HG03439 (cell line): ENCODE data around the gene CREBL2.
"Not testable (repeated sequence)": the region's sequence is repeated elsewhere in the genome, so short reads cannot be mapped to it uniquely, and the experiment has no call there.

Experiments
- ATAC-seq: cut with Tn5 transposase; IDR thresholded peaks from one replicate; pipeline ENCODE4 v1.9.1; 2021; ENCODE audit warnings: mild to moderate bottlenecking, moderate library complexity; ENCODE audit not compliant: unreplicated experiment

The CREBL2 gene

DNA sequence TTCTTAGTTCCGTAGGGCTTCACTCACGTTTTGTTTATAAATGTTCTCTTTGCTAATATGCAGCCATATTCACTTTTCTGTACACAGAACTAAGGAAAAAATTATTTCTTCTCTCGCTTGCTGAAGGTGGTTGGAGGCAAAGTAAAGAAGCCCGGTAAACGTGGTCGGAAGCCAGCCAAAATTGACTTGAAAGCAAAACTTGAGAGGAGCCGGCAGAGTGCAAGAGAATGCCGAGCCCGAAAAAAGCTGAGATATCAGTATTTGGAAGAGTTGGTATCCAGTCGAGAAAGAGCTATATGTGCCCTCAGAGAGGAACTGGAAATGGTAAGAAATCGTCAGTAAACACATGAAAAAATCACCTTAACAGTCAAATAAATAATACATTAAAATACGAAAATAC is 24.0 kb downstream of the CREBL2 start:
- ATAC-seq = no peak

DNA sequence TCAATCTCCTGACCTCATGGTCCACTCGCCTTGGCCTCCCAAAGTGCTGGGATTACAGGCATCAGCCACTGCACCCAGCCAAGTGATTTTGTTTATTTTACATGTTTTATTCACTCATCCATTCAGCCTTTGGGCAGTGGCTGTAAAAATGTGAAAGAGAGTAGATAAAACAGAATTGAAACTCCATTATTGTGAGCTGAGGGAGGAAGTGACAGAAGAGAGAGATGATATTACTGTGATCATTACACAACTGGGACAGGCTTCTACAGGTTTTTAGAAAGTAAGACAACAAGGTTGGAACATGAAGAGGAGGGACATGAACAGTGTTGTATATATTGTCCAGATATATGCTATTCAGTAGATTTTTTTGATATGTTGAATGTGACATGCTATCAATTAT is 25.0 kb downstream of the CREBL2 start:
- ATAC-seq = peak; percentile 49

DNA sequence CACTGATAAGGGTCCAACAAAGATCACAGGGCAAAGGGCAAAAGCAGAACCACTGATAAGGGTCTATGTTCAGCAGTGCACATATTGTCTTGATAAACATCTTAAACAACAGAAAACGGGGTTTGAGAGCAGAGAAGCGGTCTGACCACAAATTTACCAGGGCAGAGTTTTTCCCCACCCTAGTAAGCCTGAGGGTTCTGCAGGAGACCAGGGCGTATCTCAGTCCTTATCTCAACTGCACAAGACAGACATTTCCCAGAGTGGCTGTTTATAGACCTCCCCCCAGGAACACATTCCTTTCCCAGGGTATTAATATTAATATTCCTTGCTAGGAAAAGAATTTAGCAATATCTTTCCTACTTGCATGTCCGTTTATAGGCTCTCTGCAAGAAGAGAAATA is 28.3 kb downstream of the CREBL2 start:
- ATAC-seq = not testable (repeated sequence)

DNA sequence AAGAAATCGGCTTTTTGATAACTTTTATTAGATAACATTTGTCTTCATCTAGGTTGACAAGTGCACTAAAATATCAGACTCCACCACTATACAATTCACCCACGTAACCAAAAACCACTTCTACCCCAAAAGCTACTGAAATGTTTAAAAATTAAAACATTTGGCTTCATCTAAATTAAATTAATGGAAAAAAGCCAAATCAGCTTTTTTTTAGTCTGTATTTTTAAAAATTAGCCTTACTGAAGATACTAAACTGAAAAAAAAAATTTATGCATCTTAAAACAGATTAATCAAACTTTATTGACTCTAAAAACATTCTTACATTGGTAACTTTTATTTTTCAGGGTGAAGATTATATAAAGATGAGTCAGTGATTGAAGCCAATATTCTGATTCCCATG is 30.0 kb downstream of the CREBL2 start:
- no peak for ATAC-seq

DNA sequence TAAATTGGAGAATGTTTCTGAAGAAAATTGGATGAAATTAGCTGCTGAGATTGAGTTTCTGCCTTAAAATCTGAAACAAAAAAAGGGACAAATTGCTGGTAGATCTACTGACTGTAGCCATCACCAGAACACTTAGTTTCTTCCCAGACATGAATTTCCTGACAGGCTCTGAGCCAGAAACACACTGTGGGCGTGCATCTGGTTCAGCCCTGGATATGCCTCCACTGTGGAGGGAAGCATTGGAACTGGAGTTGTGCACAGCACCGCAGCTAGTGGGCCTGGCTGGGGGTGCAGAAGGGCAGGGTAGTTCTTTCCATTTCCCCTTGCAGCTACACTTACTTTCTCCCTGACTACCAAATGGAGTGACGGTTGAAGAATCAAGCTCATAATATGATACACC is 31.2 kb downstream of the CREBL2 start:
- ATAC-seq = no peak

DNA sequence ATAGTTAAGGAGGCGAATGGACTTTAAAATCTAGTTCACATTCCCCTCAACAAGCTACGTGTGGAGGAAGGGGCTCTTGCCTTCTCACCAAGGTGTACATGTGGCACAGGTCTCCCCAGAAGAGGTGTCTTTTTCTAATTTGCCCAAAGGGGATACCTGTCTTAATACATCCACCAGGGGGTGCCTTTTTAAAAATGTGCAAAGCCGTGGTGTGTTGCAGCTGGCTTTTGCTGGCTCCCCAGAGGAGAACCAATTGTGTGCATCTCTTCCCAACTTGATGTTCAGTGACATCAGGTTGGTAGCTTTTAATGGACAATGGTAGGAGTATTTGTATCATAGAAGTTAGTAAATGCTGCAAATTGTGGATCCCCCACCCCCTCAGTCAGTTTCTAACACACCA is 33.8 kb downstream of the CREBL2 start:
- peak; percentile 63 for ATAC-seq

DNA sequence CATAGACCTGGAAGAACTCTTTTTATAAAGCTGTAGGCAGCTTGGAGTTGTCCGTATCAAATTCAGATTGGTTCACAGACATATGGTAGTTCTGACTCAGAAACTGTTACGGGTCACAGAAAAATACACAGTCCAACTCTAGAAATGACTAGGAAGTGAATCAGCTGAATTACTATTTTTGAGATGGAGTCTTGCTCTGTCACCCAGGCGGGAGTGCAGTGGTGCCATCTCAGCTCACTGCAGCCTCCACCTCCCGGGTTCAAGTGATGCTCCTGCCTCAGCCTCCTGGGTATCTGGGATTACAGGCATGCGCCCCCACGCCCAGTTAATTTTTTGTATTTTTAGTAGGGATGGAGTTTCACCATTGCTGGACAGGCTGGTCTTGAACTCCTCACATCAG is 34.3 kb downstream of the CREBL2 start:
- peak; percentile 75 for ATAC-seq

DNA sequence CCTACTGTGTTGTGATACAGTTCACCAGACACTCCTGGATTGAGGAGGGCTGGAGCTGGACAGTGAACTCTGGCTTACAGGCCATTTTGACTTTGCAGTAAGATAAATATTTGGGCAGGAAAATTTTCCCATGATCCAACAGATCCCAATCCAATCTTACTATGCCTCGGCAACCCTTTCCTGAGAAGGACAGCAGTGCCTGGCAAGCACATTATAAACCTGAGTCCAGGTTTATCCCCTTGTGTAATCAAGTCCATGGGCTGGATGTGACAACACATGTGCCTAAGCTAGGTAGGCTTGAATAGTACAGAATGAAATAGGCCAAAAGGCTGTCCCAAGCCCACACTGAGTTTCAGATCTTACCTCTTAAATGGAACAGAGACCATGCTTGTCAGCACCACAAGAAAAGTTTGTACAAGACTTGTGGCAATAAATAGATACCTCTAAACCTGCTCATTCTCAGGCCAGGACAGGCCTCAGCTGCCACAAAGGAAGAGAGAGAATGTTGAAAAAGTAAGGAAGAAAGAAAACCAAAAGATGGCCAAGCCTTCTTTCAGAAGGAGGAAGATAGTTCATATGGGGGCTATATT is 34.9 kb downstream of the CREBL2 start:
- no peak for ATAC-seq

DNA sequence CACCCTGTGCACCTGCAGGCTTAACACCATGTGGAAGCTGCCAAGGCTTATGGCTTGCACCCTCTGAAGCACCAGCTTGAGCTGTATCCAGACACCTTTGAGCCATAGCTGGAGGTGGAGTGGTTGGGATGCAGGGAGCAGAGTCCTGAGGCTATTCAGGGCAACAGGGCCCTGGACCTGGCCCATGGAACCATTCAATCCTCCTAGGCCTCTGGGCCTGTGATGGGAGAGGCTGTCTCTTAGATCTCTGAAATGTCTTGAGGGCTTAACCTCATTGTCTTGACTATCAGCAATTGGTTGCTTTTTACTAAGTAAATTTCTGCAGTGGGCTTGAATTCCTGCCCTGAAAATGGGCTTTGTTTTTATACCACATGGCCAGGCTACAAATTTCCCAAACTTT is 36.6 kb downstream of the CREBL2 start:
- ATAC-seq = no peak

DNA sequence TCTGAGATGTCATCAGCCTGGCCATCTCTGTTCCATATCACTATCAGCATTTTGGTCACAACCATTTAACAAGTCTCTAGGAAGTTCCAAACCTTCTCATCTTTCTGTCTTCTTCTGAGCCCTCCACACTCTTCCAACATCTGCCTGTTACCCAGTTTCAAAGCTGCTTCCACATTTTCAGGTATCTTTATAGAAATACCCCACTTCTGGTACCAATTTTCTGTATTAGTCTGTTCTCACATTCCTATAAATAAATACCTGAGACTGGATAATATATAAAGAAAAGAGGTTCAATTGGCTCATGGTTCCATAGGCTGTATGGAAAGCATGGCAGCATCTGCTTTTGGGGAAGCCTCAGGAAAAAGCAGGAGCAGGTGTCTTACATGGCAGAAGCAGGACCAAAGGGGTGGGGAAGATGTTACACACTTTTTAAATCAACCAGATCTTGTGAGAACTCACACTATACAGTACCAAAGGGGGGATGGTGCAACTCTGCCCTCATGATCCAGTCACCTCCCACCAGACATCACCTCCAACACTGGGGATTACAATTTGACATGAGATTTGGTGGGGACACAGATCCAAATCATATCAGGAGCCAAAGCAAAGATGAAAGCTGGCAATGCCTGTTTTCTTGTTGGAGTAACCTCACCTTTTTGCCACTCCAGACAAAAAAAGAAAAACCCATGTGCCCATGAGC is 37.4 kb downstream of the CREBL2 start:
- ATAC-seq = no peak

DNA sequence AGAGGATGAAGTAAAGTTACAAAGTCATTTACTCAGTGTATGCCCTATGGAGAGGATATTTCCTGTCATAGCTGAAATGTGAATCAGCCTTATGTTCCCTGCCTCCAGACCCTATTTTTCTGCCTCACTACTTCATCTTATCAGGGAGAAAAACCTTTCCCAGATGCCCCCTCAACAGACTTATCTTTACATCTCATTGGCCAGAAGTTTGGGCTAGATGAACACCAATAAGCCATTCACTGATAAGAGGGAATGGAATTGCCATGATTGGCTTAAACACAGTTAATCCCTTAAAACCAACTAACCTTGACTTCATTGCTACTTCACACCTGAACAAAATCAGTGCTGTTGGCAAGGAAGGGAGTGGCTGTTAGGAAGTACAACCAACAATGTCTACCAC is 40.1 kb downstream of the CREBL2 start:
- ATAC-seq = no peak

DNA sequence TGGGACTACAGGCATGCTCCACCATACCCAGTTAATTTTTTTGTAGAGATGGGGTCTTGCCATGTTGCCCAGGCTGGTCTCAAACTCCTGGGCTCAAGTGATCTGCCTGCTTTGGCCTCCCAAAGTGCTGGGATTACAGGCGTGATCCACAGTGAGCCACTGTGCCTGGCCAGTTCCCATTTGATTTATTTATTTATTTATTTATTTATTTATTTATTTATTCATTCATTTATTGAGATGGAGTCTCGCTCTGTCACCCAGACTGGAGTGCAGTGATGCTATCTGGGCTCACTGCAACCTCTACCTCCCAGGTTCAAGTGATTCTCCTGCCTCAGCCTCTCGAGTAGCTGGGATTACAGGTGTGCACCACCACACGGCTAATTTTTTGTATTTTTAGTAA is 41.0 kb downstream of the CREBL2 start:
- ATAC-seq = not testable (repeated sequence)

DNA sequence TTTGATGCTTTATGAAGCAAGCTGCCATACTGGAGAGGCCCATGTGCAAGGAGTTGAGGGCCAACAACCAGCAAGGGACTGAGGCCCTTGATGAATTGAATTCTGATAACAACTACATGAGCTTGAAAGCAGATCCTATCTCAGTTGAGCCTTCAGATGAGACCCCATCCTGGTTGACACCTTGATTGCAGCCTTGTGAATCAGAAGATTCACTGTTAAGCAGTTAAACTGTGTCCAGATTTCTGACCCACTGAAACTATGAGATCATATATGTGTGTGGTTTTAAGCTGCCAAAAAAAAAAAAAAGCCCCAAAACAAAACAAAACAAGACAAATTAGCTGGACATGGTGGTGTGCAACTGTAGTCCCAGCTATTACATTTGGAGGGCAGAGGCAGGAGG is 42.2 kb downstream of the CREBL2 start:
- no peak for ATAC-seq

DNA sequence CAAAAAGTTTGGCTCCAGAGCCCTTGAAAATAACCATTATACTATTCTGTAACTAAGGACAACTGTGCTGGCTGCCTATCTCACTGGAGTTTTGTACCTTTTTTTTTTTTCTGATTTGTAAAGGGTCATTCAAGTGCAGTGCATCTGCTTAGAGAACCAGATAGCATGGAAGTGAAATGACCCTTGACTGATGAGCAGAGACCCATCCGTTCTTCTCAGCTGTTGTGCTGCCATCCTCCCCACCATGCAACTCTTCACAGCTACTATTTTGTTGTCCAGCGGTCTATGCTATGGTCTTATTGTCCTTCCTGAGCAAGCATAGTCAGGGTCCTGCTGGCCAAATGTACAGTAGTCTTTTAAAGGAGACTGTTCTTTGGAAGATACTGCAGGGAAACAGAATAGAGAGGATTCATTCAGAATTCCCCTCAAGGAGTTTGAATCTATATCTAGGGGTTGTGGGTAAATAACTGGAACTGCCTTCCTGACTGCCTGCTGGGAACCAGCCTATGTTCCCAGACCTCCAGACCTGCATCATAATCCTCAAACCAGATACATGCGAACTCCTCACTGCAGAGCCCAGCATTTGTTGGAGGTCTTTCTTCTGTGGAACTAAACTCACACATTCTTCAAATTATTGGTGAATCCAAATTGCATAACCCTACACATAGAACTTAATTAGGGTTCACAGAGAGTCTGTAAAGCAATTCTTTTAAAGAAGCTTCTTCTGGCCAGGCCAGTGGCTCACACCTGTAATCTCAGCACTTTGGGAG is 43.2 kb downstream of the CREBL2 start:
- no peak for ATAC-seq

DNA sequence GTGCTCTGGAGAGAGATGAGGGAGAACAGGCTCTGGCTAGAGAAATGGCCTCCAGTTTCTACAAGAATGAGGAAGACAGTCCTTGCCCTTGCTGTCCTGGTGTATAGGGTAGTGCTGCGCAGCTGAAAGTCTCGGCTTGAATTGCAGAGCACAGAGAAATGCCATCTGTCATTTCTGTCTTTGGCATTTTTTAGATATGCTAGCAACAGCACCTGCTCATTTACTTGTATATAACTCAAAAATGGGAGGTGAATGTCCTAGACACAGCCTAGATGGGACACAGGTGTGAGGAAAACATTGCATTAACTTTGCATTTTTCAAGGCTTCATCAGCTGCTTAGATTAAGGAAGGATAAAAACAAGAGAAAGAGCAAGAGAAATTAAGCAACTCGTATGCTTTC is 48.5 kb downstream of the CREBL2 start:
- no peak for ATAC-seq

DNA sequence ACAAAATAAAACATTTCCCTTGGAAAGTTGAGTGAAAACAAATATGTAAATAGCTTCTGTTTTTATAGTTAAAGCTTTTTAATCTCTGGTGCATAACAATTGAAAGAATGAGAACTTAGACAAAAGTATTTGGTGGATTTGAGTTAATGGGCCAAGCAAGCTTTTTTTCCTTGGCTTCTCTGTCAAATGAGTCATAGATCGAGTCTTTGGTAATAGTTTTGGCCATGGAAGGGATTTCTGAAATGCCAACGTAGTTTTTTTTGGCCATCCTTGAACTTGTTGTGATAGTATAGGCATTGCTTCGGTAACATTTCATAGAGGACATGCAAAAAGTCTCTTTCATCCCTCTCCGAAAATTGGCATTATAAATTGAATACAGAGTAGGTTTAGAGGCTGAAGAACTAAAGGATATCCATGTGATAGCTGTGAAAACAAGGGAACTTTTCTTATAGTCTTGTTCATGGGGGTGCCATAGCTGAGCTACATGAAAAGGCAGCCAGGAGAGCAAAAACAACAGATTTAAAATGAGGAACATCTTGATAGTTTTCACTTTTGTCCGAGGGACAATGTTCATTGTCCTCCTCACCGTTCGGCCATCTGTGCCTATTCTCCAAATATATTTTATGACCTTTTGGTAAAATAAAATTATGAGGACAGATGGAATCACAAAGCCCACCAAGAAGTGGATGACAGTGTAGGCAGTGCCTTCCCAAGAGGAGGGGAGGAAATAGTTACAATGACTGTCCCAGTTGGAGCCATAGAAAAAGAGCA is 49.6 kb downstream of the CREBL2 start:
- no peak for ATAC-seq

DNA sequence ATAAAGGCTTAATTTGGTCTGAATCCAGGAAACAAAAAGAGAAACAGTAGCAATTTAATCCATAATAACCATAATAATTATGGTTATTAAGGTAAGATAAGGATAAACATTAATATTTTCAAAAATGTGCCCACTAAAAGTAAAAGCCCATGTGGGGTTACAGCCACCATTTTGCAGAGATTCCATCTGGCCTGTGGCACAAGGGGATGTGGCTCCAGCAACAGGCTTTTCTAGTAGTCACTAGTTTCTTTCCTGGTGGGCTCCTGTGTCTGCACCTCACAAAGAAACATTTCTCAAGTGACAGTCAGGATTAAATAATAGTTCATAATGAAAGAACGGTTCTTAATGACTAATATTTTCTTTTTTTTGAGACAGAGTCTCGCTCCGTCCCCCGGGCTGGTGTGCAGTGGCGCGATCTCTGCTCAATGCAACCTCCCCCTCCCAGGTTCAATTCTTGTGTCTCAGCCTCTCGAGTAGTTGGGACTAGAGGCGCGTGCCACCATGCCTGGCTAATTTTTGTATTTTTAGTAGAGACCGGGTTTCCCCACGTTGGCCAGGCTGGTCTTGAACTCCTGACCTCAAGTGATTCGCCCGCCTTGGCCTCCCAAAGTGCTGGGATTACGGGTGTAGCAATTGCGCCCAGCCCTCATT is 52.1 kb downstream of the CREBL2 start:
- ATAC-seq = no peak

DNA sequence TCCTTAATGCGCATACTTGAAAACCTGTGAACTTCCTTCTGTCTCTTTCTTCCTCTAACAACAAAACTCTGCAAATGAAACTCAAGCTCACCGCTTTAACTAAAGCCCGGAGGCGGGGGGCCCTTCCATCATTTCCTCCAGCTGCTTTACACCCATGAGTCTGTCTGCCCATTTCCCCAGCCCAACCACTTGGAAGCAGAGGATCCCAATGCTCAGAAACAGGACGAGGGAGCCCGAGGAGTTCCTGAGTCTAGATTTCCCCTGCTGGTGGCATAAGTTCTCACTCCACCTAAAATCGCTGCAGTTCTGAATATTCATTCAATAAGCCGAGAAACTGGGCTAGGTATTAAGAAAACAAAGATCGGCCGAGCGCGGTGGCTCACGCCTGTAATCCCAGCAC is 53.5 kb downstream of the CREBL2 start:
- no peak for ATAC-seq

DNA sequence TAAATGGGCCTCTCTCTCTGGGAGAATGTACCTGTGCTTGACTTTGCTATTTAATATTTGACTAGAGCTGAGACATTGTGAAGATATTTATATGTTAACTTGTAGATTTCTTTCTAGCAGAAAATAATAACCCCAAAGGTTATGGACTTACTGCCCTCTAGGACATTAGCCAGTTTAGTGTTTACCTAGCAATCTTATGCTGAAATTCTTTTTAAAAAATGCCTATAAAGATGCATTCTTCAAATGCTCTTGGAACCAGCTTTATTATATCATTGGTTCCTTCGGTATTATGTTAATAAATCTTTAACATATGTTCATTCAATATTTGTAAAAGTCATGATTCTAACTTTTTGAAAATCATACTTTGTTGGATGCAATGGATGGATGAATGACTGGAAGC is 56.3 kb downstream of the CREBL2 start:
- no peak for ATAC-seq

DNA sequence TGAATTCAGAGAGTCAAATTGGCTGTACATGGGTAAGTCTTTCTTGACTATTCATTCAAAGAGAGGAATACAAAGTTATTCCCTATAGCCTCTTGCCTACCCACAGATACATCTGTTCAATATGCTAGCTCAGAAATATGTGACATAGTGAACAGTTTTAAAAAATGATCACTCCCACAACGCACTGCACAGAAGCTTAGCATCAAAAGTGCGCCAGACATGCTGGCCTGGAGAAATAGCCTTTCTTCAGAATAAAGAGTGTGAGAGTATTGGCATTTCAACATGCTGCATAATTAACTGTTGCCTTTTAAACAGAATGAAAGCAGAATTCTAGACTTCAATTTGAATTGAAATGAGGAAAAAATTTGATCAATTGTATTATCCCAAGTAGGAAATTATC is 57.3 kb downstream of the CREBL2 start:
- ATAC-seq = no peak
